Endothelial cell of hepatic sinusoid (primary cell): Measurements from ENCODE around the gene UBASH3B.

Experiments used
- in situ Hi-C: cut with HindIII; loops from 2 replicates; pipeline ENCODE4 v1.10.0; 2017; ENCODE audit warnings: low sequenced_read_pairs

The UBASH3B gene

GRCh38 chr11:122778148-122778547 is 122.6 kb downstream of the UBASH3B start:
- in situ Hi-C loops, result no loop called here

- in situ Hi-C loops, result no loop called here
Observed at GRCh38 chr11:122779047-122779629, 123.6 kb downstream of the UBASH3B start.

GRCh38 chr11:122780296-122780949 is 124.9 kb downstream of the UBASH3B start:
- in situ Hi-C loops, result no loop called here

- in situ Hi-C loops, result no loop called here
Observed at GRCh38 chr11:122781378-122782195, 126.1 kb downstream of the UBASH3B start.

- in situ Hi-C loops, result no loop called here
Observed at GRCh38 chr11:122782222-122782621, 126.7 kb downstream of the UBASH3B start.

GRCh38 chr11:122784325-122784955 is 128.9 kb downstream of the UBASH3B start:
- in situ Hi-C loops, result no loop called here

GRCh38 chr11:122785031-122785541 is 129.6 kb downstream of the UBASH3B start:
- in situ Hi-C loops, result no loop called here

GRCh38 chr11:122786896-122787295 is 131.4 kb downstream of the UBASH3B start:
- in situ Hi-C loops, result no loop called here

GRCh38 chr11:122788781-122789535 is 133.4 kb downstream of the UBASH3B start:
- in situ Hi-C loops, result no loop called here

- in situ Hi-C loops, result loop anchor here (5.0 kb wide), 2 partner anchors 67 to 237 kb away; no protein-coding TSS in a partner anchor
Observed at GRCh38 chr11:122789907-122790306, 134.4 kb downstream of the UBASH3B start.

- in situ Hi-C loops, result loop anchor here (5.0 kb wide), 2 partner anchors 66 to 236 kb away; no protein-coding TSS in a partner anchor
Observed at GRCh38 chr11:122791411-122791810, 135.9 kb downstream of the UBASH3B start.

GRCh38 chr11:122791836-122792235 is 136.3 kb downstream of the UBASH3B start:
- in situ Hi-C loops, result loop anchor here (5.0 kb wide), 2 partner anchors 65 to 235 kb away; no protein-coding TSS in a partner anchor

GRCh38 chr11:122793515-122793914 is 138.0 kb downstream of the UBASH3B start:
- in situ Hi-C loops, result loop anchor here (5.0 kb wide), 2 partner anchors 64 to 234 kb away; no protein-coding TSS in a partner anchor

- in situ Hi-C loops, result no loop called here
Observed at GRCh38 chr11:122795307-122795706, 139.8 kb downstream of the UBASH3B start.

GRCh38 chr11:122796128-122796717 is 140.7 kb downstream of the UBASH3B start:
- in situ Hi-C loops, result no loop called here

GRCh38 chr11:122797651-122798050 is 142.1 kb downstream of the UBASH3B start:
- in situ Hi-C loops, result no loop called here

- in situ Hi-C loops, result no loop called here
Observed at GRCh38 chr11:122799406-122800105, 144.0 kb downstream of the UBASH3B start.

GRCh38 chr11:122802876-122803275 is 147.4 kb downstream of the UBASH3B start:
- in situ Hi-C loops, result no loop called here

GRCh38 chr11:122803306-122803705 is 147.8 kb downstream of the UBASH3B start:
- in situ Hi-C loops, result no loop called here
